ENCODE data around the gene LAMTOR2.

DNA sequence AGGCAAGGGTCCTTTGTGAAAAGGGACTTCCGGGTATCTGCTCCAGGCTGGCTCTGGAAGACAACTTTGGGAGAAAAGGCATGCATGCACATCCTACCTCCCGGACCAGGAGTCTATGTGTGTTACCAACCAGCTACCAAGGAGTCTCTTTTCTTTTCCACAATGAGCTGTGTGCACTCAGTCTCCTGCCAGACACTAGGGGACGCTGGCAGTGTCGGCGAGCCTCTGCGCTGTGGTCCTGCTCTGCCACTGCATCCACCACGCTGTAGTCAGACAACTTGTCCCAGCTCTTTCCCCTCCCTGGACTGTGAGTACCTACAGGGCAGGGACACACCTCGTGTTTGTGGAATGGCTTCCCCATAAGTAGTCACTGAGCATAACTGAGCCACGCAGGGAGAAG is 28.7 kb upstream of the LAMTOR2 start:
- TF ChIP-seq, protein P1, sequence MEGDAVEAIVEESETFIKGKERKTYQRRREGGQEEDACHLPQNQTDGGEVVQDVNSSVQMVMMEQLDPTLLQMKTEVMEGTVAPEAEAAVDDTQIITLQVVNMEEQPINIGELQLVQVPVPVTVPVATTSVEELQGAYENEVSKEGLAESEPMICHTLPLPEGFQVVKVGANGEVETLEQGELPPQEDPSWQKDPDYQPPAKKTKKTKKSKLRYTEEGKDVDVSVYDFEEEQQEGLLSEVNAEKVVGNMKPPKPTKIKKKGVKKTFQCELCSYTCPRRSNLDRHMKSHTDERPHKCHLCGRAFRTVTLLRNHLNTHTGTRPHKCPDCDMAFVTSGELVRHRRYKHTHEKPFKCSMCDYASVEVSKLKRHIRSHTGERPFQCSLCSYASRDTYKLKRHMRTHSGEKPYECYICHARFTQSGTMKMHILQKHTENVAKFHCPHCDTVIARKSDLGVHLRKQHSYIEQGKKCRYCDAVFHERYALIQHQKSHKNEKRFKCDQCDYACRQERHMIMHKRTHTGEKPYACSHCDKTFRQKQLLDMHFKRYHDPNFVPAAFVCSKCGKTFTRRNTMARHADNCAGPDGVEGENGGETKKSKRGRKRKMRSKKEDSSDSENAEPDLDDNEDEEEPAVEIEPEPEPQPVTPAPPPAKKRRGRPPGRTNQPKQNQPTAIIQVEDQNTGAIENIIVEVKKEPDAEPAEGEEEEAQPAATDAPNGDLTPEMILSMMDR (IDR thresholded peaks at IDR 0.05; ENCODE audit: low read length), result peak; percentile 42
- TF ChIP-seq EZH2 (optimal IDR thresholded peaks at IDR 0.05; ENCODE audit: low read depth, low read length), result no peak
- no peak for TF ChIP-seq EZH2phosphoT487 (IDR thresholded peaks at IDR 0.05; ENCODE audit: low read length)
